22Rv1 (cell line): ENCODE results near the gene SDSL.

Source experiments
- ZFX ChIP-seq: fragments of 450-650 bp; IDR thresholded peaks from 2 replicates; pipeline ENCODE4 v1.6.1; 2017; ENCODE audit warnings: antibody characterized with exemption, borderline replicate concordance
- TF ChIP-seq, protein P1 (sequence below): fragments of 450-650 bp; IDR thresholded peaks from 2 replicates; pipeline ENCODE4 v1.5.1; 2017; ENCODE audit warnings: mild to moderate bottlenecking

DNA sequence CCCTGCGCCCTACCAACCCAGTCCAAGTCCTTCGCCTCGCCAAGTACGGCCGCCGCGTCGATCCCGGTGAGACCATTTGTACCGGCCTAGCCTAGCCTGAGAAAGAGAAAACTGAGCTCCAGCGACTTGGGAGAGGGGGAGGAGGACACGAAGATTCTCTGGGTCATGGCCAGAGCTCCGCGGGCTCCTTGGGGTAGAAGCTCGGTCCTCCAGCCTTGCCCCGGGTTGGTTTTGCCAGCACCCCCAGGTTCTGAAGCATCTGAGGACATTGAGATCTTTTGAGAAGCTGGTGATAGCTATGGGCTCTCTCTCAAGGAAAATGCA, 42.2 kb downstream of the SDSL start:
- TF ChIP-seq, protein P1, sequence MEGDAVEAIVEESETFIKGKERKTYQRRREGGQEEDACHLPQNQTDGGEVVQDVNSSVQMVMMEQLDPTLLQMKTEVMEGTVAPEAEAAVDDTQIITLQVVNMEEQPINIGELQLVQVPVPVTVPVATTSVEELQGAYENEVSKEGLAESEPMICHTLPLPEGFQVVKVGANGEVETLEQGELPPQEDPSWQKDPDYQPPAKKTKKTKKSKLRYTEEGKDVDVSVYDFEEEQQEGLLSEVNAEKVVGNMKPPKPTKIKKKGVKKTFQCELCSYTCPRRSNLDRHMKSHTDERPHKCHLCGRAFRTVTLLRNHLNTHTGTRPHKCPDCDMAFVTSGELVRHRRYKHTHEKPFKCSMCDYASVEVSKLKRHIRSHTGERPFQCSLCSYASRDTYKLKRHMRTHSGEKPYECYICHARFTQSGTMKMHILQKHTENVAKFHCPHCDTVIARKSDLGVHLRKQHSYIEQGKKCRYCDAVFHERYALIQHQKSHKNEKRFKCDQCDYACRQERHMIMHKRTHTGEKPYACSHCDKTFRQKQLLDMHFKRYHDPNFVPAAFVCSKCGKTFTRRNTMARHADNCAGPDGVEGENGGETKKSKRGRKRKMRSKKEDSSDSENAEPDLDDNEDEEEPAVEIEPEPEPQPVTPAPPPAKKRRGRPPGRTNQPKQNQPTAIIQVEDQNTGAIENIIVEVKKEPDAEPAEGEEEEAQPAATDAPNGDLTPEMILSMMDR = no peak
- no peak for TF ChIP-seq ZFX
